Neural progenitor cell (in vitro differentiated cells): ENCODE data around the gene DDX24. TPM values are rescaled to one million over a fixed set of nuclear protein-coding genes. Genes with fewer than 3 reads are reported as not detected.

Source experiments
- DNase-seq: peaks from one replicate; pipeline ENCODE4 v3.0.0-alpha.2; 2016; ENCODE audit warnings: low spot score
- H2AFZ ChIP-seq: fragments of 200-600 bp; sonication (generic); replicated peaks from 2 replicates; pipeline ENCODE4 v1.6.1; 2016; ENCODE audit warnings: antibody characterized with exemption
- H3F3A ChIP-seq: fragments of 200-600 bp; sonication (generic); 2 replicates; pipeline ENCODE4 v1.6.1; 2016; ENCODE audit warnings: antibody characterized with exemption, low read depth
- H3K27ac ChIP-seq: fragments of 200-600 bp; sonication (generic); 2 replicates; pipeline ENCODE4 v1.5.1; 2016; ENCODE audit warnings: mild to moderate bottlenecking
- H3K27me3 ChIP-seq: fragments of 200-600 bp; sonication (generic); 2 replicates; pipeline ENCODE4 v1.6.1; 2016; ENCODE audit warnings: mild to moderate bottlenecking, moderate library complexity
- H3K36me3 ChIP-seq: fragments of 200-600 bp; sonication (generic); 2 replicates; pipeline ENCODE4 v1.5.1; 2016
- H3K4me1 ChIP-seq: fragments of 200-600 bp; sonication (generic); 2 replicates; pipeline ENCODE4 v1.6.1; 2016; ENCODE audit warnings: mixed run types
- H3K4me2 ChIP-seq: fragments of 200-600 bp; sonication (generic); 2 replicates; pipeline ENCODE4 v1.6.1; 2016
- H3K4me3 ChIP-seq: fragments of 200-600 bp; sonication (generic); 2 replicates; pipeline ENCODE4 v1.5.1; 2016
- H3K79me2 ChIP-seq: fragments of 200-600 bp; sonication (generic); 2 replicates; pipeline ENCODE4 v1.6.1; 2016; ENCODE audit warnings: low read depth
- H3K9ac ChIP-seq: fragments of 200-600 bp; sonication (generic); 2 replicates; pipeline ENCODE4 v1.6.1; 2016
- H3K9me3 ChIP-seq: fragments of 200-600 bp; sonication (generic); 2 replicates; pipeline ENCODE4 v1.5.1; 2016; ENCODE audit warnings: low read depth
- H4K20me1 ChIP-seq: fragments of 200-600 bp; sonication (generic); 2 replicates; pipeline ENCODE4 v1.6.1; 2016; ENCODE audit warnings: low read depth
- H3K27ac Mint-ChIP-seq: 3 replicates; pipeline ENCODE4 v1.8.0; 2021; ENCODE audit warnings: mixed read lengths
- H3K27me3 Mint-ChIP-seq: 2 replicates; pipeline ENCODE4 v1.8.0; 2022; ENCODE audit warnings: low read depth, mild to moderate bottlenecking, inconsistent platforms, moderate library complexity, mixed read lengths; ENCODE audit not compliant: insufficient read depth
- H3K36me3 Mint-ChIP-seq: 3 replicates; pipeline ENCODE4 v1.8.0; 2021; ENCODE audit warnings: mixed read lengths
- H3K4me1 Mint-ChIP-seq: 3 replicates; pipeline ENCODE4 v1.8.0; 2021; ENCODE audit warnings: mixed read lengths
- H3K4me3 Mint-ChIP-seq: 3 replicates; pipeline ENCODE4 v1.8.0; 2021; ENCODE audit warnings: mild to moderate bottlenecking, moderate library complexity, mixed read lengths
- H3K9me3 Mint-ChIP-seq: 3 replicates; pipeline ENCODE4 v1.8.0; 2020; ENCODE audit warnings: mixed read lengths
- CTCF ChIP-seq: fragments of 200-600 bp; sonication (generic); IDR thresholded peaks from 2 replicates; pipeline ENCODE4 v1.5.1; 2017; ENCODE audit warnings: antibody characterized with exemption, mild to moderate bottlenecking
- EZH2 ChIP-seq: fragments of 200-600 bp; sonication (generic); IDR thresholded peaks from 2 replicates; pipeline ENCODE4 v1.6.1; 2017; ENCODE audit warnings: antibody characterized with exemption, mild to moderate bottlenecking, moderate library complexity
- EZH2phosphoT487 ChIP-seq: fragments of 200-600 bp; sonication (generic); IDR thresholded peaks from 2 replicates; pipeline ENCODE4 v1.6.1; 2017; ENCODE audit warnings: antibody characterized with exemption
- total RNA-seq: library from RNA; depleted of rRNA; stranded (reverse); fragments of >200 nt; gene quantifications from 2 replicates; pipeline ENCODE4 v1.2.3, GENCODE V29; 2015; ENCODE audit warnings: low replicate concordance

DDX24 gene
- total RNA-seq, 1 donor from 2014 or later = 153 TPM

- no peaks in the 10 kb centered on the region for H3K9me3 ChIP-seq
- no peaks in the 10 kb centered on the region for H3K27me3 ChIP-seq
- no peak overlapping the region for H3K4me3 Mint-ChIP-seq
- no peak overlapping the region for H2AFZ ChIP-seq
- H3K27me3 Mint-ChIP-seq = peaks cover 4% of the 10 kb centered on the region
- H3K4me1 ChIP-seq = peaks cover 5% of the 10 kb centered on the region
- TF ChIP-seq EZH2phosphoT487 = no peak
- no peak for TF ChIP-seq EZH2
- no peak for TF ChIP-seq CTCF
- H3K9ac ChIP-seq = no peak overlapping the region
- H3K27ac Mint-ChIP-seq = peak overlapping the region; percentile 29
- H3F3A ChIP-seq = no peaks in the 10 kb centered on the region
- no peak overlapping the region for H3K4me2 ChIP-seq
- peaks cover 23% of the 10 kb centered on the region for H3K36me3 Mint-ChIP-seq
- no peaks in the 10 kb centered on the region for H3K36me3 ChIP-seq
- no peak overlapping the region for H3K27ac ChIP-seq
- no peaks in the 10 kb centered on the region for H3K9me3 Mint-ChIP-seq
- no peaks in the 10 kb centered on the region for H4K20me1 ChIP-seq
- no peaks in the 10 kb centered on the region for H3K79me2 ChIP-seq
- DNase-seq = no peak
- H3K4me1 Mint-ChIP-seq = peaks cover 2% of the 10 kb centered on the region
- H3K4me3 ChIP-seq = no peak overlapping the region
Observed at GRCh38 chr14:94101748-94102147, 20.7 kb upstream of the DDX24 start.

GRCh38 chr14:94100847-94101246 lies 19.8 kb upstream of the DDX24 start:
- H3K27me3 ChIP-seq = no peaks in the 10 kb centered on the region
- no peaks in the 10 kb centered on the region for H3K9me3 ChIP-seq
- peaks cover 23% of the 10 kb centered on the region for H3K36me3 Mint-ChIP-seq
- no peak overlapping the region for H3K27ac ChIP-seq
- no peak overlapping the region for H3K4me3 ChIP-seq
- H3K4me3 Mint-ChIP-seq = no peak overlapping the region
- H3K27me3 Mint-ChIP-seq = peaks cover 2% of the 10 kb centered on the region
- DNase-seq = no peak
- H3K36me3 ChIP-seq = no peaks in the 10 kb centered on the region
- no peak overlapping the region for H2AFZ ChIP-seq
- peaks cover 3% of the 10 kb centered on the region for H3K4me1 ChIP-seq
- H3K27ac Mint-ChIP-seq = no peak overlapping the region
- H3K9ac ChIP-seq = no peak overlapping the region
- H3F3A ChIP-seq = no peaks in the 10 kb centered on the region
- no peak for TF ChIP-seq CTCF
- TF ChIP-seq EZH2phosphoT487 = no peak
- no peak for TF ChIP-seq EZH2
- H3K9me3 Mint-ChIP-seq = no peaks in the 10 kb centered on the region
- peaks cover 2% of the 10 kb centered on the region for H3K4me1 Mint-ChIP-seq
- H3K4me2 ChIP-seq = no peak overlapping the region
- H3K79me2 ChIP-seq = no peaks in the 10 kb centered on the region
- H4K20me1 ChIP-seq = no peaks in the 10 kb centered on the region

- Histone ChIP-seq H3K9ac (no peak overlapping the region), H3K4me1 (peaks cover 5% of the 10 kb centered on the region), H2AFZ (no peak overlapping the region), H3K9me3 (no peaks in the 10 kb centered on the region), H4K20me1 (no peaks in the 10 kb centered on the region), H3K27ac (no peak overlapping the region), H3F3A (no peaks in the 10 kb centered on the region), H3K4me2 (no peak overlapping the region), H3K36me3 (no peaks in the 10 kb centered on the region), H3K79me2 (no peaks in the 10 kb centered on the region), H3K4me3 (no peak overlapping the region), H3K27me3 (no peaks in the 10 kb centered on the region)
- H3K36me3 Mint-ChIP-seq = peaks cover 22% of the 10 kb centered on the region
- peaks cover 2% of the 10 kb centered on the region for H3K4me1 Mint-ChIP-seq
- no peaks in the 10 kb centered on the region for H3K9me3 Mint-ChIP-seq
- H3K27ac Mint-ChIP-seq = peak overlapping the region; percentile 47
- peaks cover 5% of the 10 kb centered on the region for H3K27me3 Mint-ChIP-seq
- TF ChIP-seq CTCF (no peak), EZH2 (no peak), EZH2phosphoT487 (no peak)
- H3K4me3 Mint-ChIP-seq = peak overlapping the region; percentile 56
- DNase-seq = no peak
Observed at GRCh38 chr14:94099006-94099405, 18.0 kb upstream of the DDX24 start.
